Measurements from ENCODE around the gene KCNIP1.

DNA sequence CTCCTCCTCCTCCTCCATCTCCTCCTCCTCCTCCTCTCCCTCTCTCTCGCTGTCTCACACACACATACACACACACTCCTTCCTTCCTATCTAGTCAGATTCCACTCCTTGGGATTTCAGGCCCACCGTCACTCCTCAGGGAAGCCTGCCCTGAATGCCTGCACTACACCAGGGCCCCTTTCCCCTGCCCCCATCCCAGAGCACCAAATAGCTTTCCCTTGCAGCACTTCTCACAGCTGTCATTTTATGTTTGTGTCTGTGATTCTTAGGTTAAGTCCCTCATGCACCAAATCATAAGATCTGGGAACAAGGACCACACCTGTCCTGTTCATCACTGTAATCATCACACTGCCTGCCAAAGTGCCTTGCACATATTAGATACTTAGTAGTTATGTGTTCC lies 193.2 kb downstream of the KCNIP1 start:
- TF ChIP-seq, protein P1, sequence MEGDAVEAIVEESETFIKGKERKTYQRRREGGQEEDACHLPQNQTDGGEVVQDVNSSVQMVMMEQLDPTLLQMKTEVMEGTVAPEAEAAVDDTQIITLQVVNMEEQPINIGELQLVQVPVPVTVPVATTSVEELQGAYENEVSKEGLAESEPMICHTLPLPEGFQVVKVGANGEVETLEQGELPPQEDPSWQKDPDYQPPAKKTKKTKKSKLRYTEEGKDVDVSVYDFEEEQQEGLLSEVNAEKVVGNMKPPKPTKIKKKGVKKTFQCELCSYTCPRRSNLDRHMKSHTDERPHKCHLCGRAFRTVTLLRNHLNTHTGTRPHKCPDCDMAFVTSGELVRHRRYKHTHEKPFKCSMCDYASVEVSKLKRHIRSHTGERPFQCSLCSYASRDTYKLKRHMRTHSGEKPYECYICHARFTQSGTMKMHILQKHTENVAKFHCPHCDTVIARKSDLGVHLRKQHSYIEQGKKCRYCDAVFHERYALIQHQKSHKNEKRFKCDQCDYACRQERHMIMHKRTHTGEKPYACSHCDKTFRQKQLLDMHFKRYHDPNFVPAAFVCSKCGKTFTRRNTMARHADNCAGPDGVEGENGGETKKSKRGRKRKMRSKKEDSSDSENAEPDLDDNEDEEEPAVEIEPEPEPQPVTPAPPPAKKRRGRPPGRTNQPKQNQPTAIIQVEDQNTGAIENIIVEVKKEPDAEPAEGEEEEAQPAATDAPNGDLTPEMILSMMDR (IDR thresholded peaks at IDR 0.05; ENCODE audit: insufficient read depth, low read depth, low read length) = no peak
- no peak for TF ChIP-seq EZH2 (IDR thresholded peaks at IDR 0.05; ENCODE audit: insufficient read depth, low read length)
